NB4 (cell line): ENCODE data around the gene GRAMD2B.

ENCODE experiments used
- POLR2A ChIP-seq: IDR thresholded peaks from 2 replicates; pipeline ENCODE4 v1.6.1; 2011; ENCODE audit warnings: mild to moderate bottlenecking; ENCODE audit not compliant: insufficient read length; ENCODE audit errors: extremely low read depth
- TF ChIP-seq, protein P1 (sequence below): IDR thresholded peaks from one replicate; pipeline ENCODE4 v1.5.1; 2012; ENCODE audit warnings: low read depth, low read length

DNA sequence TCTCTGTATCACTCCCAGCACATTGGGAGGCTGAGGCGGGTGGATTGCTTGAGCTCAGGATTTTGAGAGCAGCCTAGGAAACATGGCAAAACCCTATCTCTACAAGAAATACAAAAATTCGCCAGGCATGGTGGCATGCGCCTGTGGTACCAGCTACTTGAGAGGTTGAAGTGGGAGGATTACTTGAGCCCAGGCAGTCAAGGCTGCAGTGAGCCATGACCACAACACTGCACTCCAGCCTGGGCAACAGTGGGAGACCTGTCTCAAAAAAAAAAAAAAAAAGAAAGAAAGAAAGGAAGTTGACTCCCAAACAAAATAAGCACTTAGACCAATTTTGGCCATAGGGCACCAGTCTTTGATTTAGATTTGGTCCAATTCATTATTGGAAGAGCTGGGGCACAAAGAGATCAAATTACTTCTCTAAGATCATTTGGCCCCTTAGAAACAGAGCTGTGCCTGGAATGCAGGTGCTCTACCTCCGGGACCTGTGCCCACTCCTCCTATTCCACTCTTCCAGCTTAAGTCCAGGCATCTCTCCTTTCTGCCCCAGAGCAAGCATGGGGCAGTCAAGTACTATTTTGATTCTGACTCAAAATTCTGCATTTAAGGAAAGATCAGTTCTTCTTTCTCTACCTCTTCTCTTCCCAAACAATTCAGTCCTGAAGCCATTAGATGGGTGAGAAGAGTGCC, 112.8 kb downstream of the GRAMD2B start:
- TF ChIP-seq, protein P1, sequence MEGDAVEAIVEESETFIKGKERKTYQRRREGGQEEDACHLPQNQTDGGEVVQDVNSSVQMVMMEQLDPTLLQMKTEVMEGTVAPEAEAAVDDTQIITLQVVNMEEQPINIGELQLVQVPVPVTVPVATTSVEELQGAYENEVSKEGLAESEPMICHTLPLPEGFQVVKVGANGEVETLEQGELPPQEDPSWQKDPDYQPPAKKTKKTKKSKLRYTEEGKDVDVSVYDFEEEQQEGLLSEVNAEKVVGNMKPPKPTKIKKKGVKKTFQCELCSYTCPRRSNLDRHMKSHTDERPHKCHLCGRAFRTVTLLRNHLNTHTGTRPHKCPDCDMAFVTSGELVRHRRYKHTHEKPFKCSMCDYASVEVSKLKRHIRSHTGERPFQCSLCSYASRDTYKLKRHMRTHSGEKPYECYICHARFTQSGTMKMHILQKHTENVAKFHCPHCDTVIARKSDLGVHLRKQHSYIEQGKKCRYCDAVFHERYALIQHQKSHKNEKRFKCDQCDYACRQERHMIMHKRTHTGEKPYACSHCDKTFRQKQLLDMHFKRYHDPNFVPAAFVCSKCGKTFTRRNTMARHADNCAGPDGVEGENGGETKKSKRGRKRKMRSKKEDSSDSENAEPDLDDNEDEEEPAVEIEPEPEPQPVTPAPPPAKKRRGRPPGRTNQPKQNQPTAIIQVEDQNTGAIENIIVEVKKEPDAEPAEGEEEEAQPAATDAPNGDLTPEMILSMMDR = no peak
- TF ChIP-seq POLR2A = no peak
